Uterus (tissue), 2 donors: ENCODE measurements around the gene EXOC2.

ENCODE experiments used
- CTCF ChIP-seq, 4 experiments: fragments of 200-600 bp in 2 of 4; fragments of 450-650 bp in 2 of 4; sonication (generic) in 2 of 4; IDR thresholded peaks; one replicate each; pipeline ENCODE4 v1.5.1; 2016 to 2019; ENCODE audit warnings: antibody characterized with exemption in 4 of 4, mild to moderate bottlenecking in 2 of 4, moderate library complexity in 1 of 4
- POLR2A ChIP-seq, 2 donors: fragments of 450-650 bp; IDR thresholded peaks; one replicate each; pipeline ENCODE4 v1.6.1; 2016; ENCODE audit warnings: antibody characterized with exemption in 2 of 2, mild to moderate bottlenecking in 1 of 2, moderate library complexity in 1 of 2

GRCh38 chr6:709471-710056, 16.6 kb upstream of the EXOC2 start:
- TF ChIP-seq CTCF (IDR thresholded peaks at IDR 0.05) (no peak), POLR2A (IDR thresholded peaks at IDR 0.05) (no peak)
